Measurements from ENCODE around the gene ZNF276. TPM values are rescaled to one million over a fixed set of nuclear protein-coding genes. Genes with fewer than 3 reads are reported as not detected.
"Not testable (repeated sequence)": the region's sequence is repeated elsewhere in the genome, so short reads cannot be mapped to it uniquely, and the experiment has no call there.

Gene ZNF276
- total RNA-seq, 6 donors from 2014 or later = 28.6 to 172 (median 39.0) TPM

- Histone ChIP-seq H3K4me3 (no peak overlapping the region), H3K27ac (no peak overlapping the region), H3K27me3 (no peaks in the 10 kb centered on the region), H3K36me3 (no peaks in the 10 kb centered on the region), H3K4me1 (no peaks in the 10 kb centered on the region), H3K9me3 (no peaks in the 10 kb centered on the region)
- TF ChIP-seq POLR2A (IDR thresholded peaks at IDR 0.05) (no peak), CTCF (IDR thresholded peaks at IDR 0.05) (no peak), EP300 (IDR thresholded peaks at IDR 0.05) (no peak), POLR2AphosphoS5 (IDR thresholded peaks at IDR 0.05) (no peak)
- ATAC-seq (ENCODE audit: low FRiP score in 2 of 2) (no peak), DNase-seq (no peak)
- 91 to 96% methylated on average over 6 of the region's 6 CpGs for WGBS, 2 donors
Observed at GRCh38 chr16:89779909-89780305, 58.6 kb downstream of the ZNF276 start.

GRCh38 chr16:89782489-89782888 is 61.2 kb downstream of the ZNF276 start:
- H3K4me3 ChIP-seq = no peak overlapping the region
- H3K4me1 ChIP-seq = no peaks in the 10 kb centered on the region
- no peak for TF ChIP-seq POLR2AphosphoS5 (IDR thresholded peaks at IDR 0.05)
- no peak for TF ChIP-seq POLR2A (IDR thresholded peaks at IDR 0.05)
- no peak for TF ChIP-seq CTCF (IDR thresholded peaks at IDR 0.05)
- TF ChIP-seq EP300 (IDR thresholded peaks at IDR 0.05) = no peak
- DNase-seq = peak in 1 of 2 donors; percentile 56
- WGBS, 2 donors = 93 to 98% methylated on average over 6 of the region's 6 CpGs
- no peaks in the 10 kb centered on the region for H3K27me3 ChIP-seq
- no peaks in the 10 kb centered on the region for H3K36me3 ChIP-seq
- H3K27ac ChIP-seq = no peak overlapping the region
- no peak for ATAC-seq (ENCODE audit: low FRiP score in 2 of 2)
- no peaks in the 10 kb centered on the region for H3K9me3 ChIP-seq

- 92 to 94% methylated on average over 4 to 6 of the region's 6 CpGs for WGBS, 2 donors
Observed at GRCh38 chr16:89783952-89784351, 62.6 kb downstream of the ZNF276 start.

GRCh38 chr16:89784406-89784805 is 63.1 kb downstream of the ZNF276 start:
- Histone ChIP-seq H3K9me3 (no peaks in the 10 kb centered on the region), H3K4me1 (no peaks in the 10 kb centered on the region), H3K36me3 (no peaks in the 10 kb centered on the region), H3K4me3 (no peak overlapping the region), H3K27me3 (no peaks in the 10 kb centered on the region), H3K27ac (no peak overlapping the region)
- no peak for ATAC-seq (ENCODE audit: low FRiP score in 2 of 2)
- no peak for TF ChIP-seq POLR2AphosphoS5 (IDR thresholded peaks at IDR 0.05)
- TF ChIP-seq EP300 (IDR thresholded peaks at IDR 0.05) = no peak
- no peak for TF ChIP-seq POLR2A (IDR thresholded peaks at IDR 0.05)
- TF ChIP-seq CTCF (IDR thresholded peaks at IDR 0.05) = no peak
- 77 to 81% methylated on average over 7 of the region's 7 CpGs for WGBS, 2 donors
- DNase-seq = no peak

More at GRCh38 chr16:89783952-89784351, 62.6 kb downstream of the ZNF276 start:
- not testable (repeated sequence) for H3K9me3 ChIP-seq; H3K4me3 ChIP-seq; H3K27me3 ChIP-seq; H3K27ac ChIP-seq; H3K4me1 ChIP-seq; ATAC-seq (ENCODE audit: low FRiP score in 2 of 2); H3K36me3 ChIP-seq; DNase-seq

GRCh38 chr16:89785523-89786155 is 64.3 kb downstream of the ZNF276 start:
- DNase-seq (no peak), ATAC-seq (ENCODE audit: low FRiP score in 2 of 2) (no peak)
- Histone ChIP-seq H3K4me1 (no peaks in the 10 kb centered on the region), H3K27me3 (no peaks in the 10 kb centered on the region), H3K4me3 (no peak overlapping the region), H3K27ac (no peak overlapping the region), H3K9me3 (no peaks in the 10 kb centered on the region), H3K36me3 (no peaks in the 10 kb centered on the region)
- 93% methylated on average over 11 of the region's 11 CpGs for WGBS, 2 donors
- TF ChIP-seq CTCF (IDR thresholded peaks at IDR 0.05) (no peak), POLR2A (IDR thresholded peaks at IDR 0.05) (no peak), POLR2AphosphoS5 (IDR thresholded peaks at IDR 0.05) (no peak), EP300 (IDR thresholded peaks at IDR 0.05) (no peak)
